HG03097 (cell line): ENCODE data around the gene RSF1.

Source experiments
- ATAC-seq: cut with Tn5 transposase; IDR thresholded peaks from one replicate; pipeline ENCODE4 v1.9.1; 2021; ENCODE audit not compliant: unreplicated experiment, low FRiP score

The RSF1 gene

GRCh38 chr11:77758331-77758730 is 62.2 kb downstream of the RSF1 start:
- no peak for ATAC-seq

- ATAC-seq, result no peak
These were observed 67.3 kb downstream of the RSF1 start for GRCh38 chr11:77753230-77753629.

- no peak for ATAC-seq
These were observed 68.0 kb downstream of the RSF1 start for GRCh38 chr11:77752516-77752915.

- no peak for ATAC-seq
These were observed 69.9 kb downstream of the RSF1 start for GRCh38 chr11:77750394-77751156.

- no peak for ATAC-seq
These were observed 71.3 kb downstream of the RSF1 start for GRCh38 chr11:77749232-77749631.

- no peak for ATAC-seq
These were observed 72.3 kb downstream of the RSF1 start for GRCh38 chr11:77748266-77748665.

GRCh38 chr11:77747381-77747969 is 73.0 kb downstream of the RSF1 start:
- no peak for ATAC-seq

GRCh38 chr11:77736473-77736872 is 84.0 kb downstream of the RSF1 start:
- no peak for ATAC-seq

GRCh38 chr11:77734890-77735289 is 85.6 kb downstream of the RSF1 start:
- no peak for ATAC-seq

GRCh38 chr11:77732143-77732542 is 88.4 kb downstream of the RSF1 start:
- no peak for ATAC-seq

GRCh38 chr11:77730789-77731188 is 89.7 kb downstream of the RSF1 start:
- no peak for ATAC-seq

GRCh38 chr11:77729063-77729462 is 91.5 kb downstream of the RSF1 start:
- no peak for ATAC-seq

- no peak for ATAC-seq
These were observed 92.2 kb downstream of the RSF1 start for GRCh38 chr11:77728203-77728786.

GRCh38 chr11:77726524-77726923 is 94.0 kb downstream of the RSF1 start:
- ATAC-seq, result no peak

- no peak for ATAC-seq
These were observed 95.1 kb downstream of the RSF1 start for GRCh38 chr11:77725433-77725832.

- no peak for ATAC-seq
These were observed 95.9 kb downstream of the RSF1 start for GRCh38 chr11:77724636-77725035.

- no peak for ATAC-seq
These were observed 97.5 kb downstream of the RSF1 start for GRCh38 chr11:77723024-77723423.

GRCh38 chr11:77710358-77710757 is 110.2 kb downstream of the RSF1 start:
- ATAC-seq, result no peak

- ATAC-seq, result no peak
These were observed 114.5 kb downstream of the RSF1 start for GRCh38 chr11:77705876-77706579.

- ATAC-seq, result no peak
These were observed 115.2 kb downstream of the RSF1 start for GRCh38 chr11:77705195-77705875.

- ATAC-seq, result no peak
These were observed 116.5 kb downstream of the RSF1 start for GRCh38 chr11:77704029-77704428.
